Mesothelial cell of epicardium (in vitro differentiated cells): ENCODE measurements around the gene CRYBA1. TPM values are rescaled to one million over a fixed set of nuclear protein-coding genes. Genes with fewer than 3 reads are reported as not detected.
A peak's percentile ranks its signal among the peaks of the same experiment; 100 is the strongest.

Experiments used
- DNase-seq, 2 experiments: peaks; one replicate each; pipeline ENCODE4 v3.0.0; 2021; ENCODE audit warnings: low spot score in 2 of 2; ENCODE audit not compliant: unreplicated experiment in 2 of 2
- H3K27ac Mint-ChIP-seq: 2 replicates; pipeline ENCODE4 v1.8.0; 2021; ENCODE audit warnings: mixed read lengths
- H3K27me3 Mint-ChIP-seq: 2 replicates; pipeline ENCODE4 v1.8.0; 2021; ENCODE audit warnings: low read depth, mixed read lengths
- H3K36me3 Mint-ChIP-seq: 2 replicates; pipeline ENCODE4 v1.8.0; 2021; ENCODE audit warnings: mixed read lengths
- H3K4me1 Mint-ChIP-seq: 2 replicates; pipeline ENCODE4 v1.8.0; 2021; ENCODE audit warnings: mixed read lengths
- H3K4me3 Mint-ChIP-seq: 2 replicates; pipeline ENCODE4 v1.8.0; 2021; ENCODE audit warnings: mild to moderate bottlenecking, moderate library complexity, mixed read lengths
- H3K9me3 Mint-ChIP-seq: 2 replicates; pipeline ENCODE4 v1.8.0; 2021; ENCODE audit warnings: mixed read lengths
- total RNA-seq: library from RNA; stranded (reverse); gene quantifications from 3 replicates; pipeline ENCODE4 v1.2.1, GENCODE V29; 2021
- TF ChIP-seq, protein P1 (sequence below): fragments of 200-600 bp; sonication (generic); IDR thresholded peaks from one replicate; pipeline ENCODE4 v1.5.0; 2021; ENCODE audit warnings: antibody characterized with exemption; ENCODE audit not compliant: unreplicated experiment

The CRYBA1 gene
- total RNA-seq, 1 donor from 2014 or later: not detected

DNA sequence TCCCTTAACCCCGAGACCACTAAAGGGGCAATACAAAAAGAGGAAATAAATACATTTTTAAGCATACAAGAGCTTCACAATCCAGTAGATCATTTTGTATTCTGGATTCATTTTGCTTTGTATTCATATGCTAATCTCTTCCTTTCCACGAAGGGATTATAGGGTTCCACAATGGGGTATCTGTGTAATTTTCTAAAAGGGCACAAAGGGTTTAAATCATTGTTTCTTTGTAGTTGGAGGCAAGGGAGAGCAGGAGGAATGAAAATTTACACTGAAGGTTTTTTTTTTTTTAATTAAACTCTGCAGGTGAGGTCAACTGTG, 47.9 kb downstream of the CRYBA1 start:
- TF ChIP-seq, protein P1, sequence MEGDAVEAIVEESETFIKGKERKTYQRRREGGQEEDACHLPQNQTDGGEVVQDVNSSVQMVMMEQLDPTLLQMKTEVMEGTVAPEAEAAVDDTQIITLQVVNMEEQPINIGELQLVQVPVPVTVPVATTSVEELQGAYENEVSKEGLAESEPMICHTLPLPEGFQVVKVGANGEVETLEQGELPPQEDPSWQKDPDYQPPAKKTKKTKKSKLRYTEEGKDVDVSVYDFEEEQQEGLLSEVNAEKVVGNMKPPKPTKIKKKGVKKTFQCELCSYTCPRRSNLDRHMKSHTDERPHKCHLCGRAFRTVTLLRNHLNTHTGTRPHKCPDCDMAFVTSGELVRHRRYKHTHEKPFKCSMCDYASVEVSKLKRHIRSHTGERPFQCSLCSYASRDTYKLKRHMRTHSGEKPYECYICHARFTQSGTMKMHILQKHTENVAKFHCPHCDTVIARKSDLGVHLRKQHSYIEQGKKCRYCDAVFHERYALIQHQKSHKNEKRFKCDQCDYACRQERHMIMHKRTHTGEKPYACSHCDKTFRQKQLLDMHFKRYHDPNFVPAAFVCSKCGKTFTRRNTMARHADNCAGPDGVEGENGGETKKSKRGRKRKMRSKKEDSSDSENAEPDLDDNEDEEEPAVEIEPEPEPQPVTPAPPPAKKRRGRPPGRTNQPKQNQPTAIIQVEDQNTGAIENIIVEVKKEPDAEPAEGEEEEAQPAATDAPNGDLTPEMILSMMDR: no peak
- H3K9me3 Mint-ChIP-seq: no peaks in the 10 kb centered on the region
- H3K36me3 Mint-ChIP-seq: peaks cover 2% of the 10 kb centered on the region
- H3K27me3 Mint-ChIP-seq: no peaks in the 10 kb centered on the region
- peaks cover 27% of the 10 kb centered on the region for H3K4me1 Mint-ChIP-seq
- H3K4me3 Mint-ChIP-seq: peak overlapping the region; percentile 100
- no peak for DNase-seq
- peak overlapping the region; percentile 99 for H3K27ac Mint-ChIP-seq

DNA sequence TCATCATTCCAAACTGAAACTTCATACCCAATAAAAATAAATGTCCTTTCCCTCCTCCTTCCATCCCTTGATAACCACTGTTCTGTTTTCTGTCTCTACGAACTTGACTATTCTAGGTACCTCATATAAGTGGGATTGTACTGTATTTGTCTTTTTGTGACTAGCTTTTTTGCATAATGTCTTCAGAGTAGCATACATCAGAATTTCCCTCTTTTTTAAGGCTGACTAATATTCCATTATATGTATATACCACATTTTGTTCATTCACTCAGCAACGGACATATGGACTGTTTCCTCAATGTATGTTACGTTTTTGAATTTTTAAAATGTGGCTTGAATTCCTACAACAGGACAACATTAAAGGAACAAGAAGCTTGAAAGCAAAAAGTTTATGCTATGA, 48.8 kb downstream of the CRYBA1 start:
- peak overlapping the region; percentile 58 for H3K27ac Mint-ChIP-seq
- TF ChIP-seq, protein P1: no peak
- H3K4me3 Mint-ChIP-seq: peak overlapping the region; percentile 28
- DNase-seq: no peak
- no peaks in the 10 kb centered on the region for H3K36me3 Mint-ChIP-seq
- peaks cover 24% of the 10 kb centered on the region for H3K4me1 Mint-ChIP-seq
- no peaks in the 10 kb centered on the region for H3K9me3 Mint-ChIP-seq
- H3K27me3 Mint-ChIP-seq: no peaks in the 10 kb centered on the region

DNA sequence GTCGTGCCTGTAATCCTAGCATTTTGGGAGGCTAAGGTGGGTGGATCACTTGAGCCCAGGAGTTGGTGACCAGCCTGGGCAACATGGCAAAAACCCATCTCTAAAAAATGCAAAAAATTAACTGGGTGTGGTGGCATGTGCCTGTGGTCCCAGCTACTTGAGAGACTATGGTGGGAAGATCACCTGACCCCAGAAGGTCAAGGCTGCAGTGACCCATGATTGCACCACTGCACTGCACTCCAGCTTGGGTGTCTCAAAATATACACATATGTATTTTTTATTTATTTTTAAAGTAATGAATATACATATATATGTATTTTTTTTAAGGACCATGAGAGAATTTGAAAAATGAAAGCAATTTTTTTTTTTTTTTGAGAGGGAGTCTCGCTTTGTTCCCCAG, 52.4 kb downstream of the CRYBA1 start:
- no peaks in the 10 kb centered on the region for H3K9me3 Mint-ChIP-seq
- H3K27me3 Mint-ChIP-seq: no peaks in the 10 kb centered on the region
- peaks cover 10% of the 10 kb centered on the region for H3K4me1 Mint-ChIP-seq
- no peak overlapping the region for H3K27ac Mint-ChIP-seq
- TF ChIP-seq, protein P1: no peak
- no peak for DNase-seq
- no peak overlapping the region for H3K4me3 Mint-ChIP-seq
- no peaks in the 10 kb centered on the region for H3K36me3 Mint-ChIP-seq

DNA sequence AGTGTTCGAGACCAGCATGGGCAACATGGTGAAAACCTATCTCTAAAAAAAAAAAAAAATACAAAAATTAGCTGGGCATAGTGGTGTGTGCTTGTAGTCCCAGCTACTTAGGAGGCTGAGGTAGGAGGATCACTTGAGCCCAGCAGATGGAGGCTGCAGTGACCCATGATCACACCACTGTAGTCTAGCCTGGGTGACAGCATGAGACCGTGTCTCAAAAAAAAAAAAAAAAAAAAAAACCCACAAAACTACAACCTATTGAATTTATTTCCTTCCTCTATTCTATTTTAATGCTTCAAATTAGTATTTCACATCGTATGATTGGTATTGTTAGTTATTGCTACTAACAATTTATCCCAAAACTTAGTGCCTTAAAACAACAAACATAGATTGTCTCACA, 56.7 kb downstream of the CRYBA1 start:
- TF ChIP-seq, protein P1: no peak
- no peak overlapping the region for H3K27ac Mint-ChIP-seq

More for the DNA sequence above, 56.7 kb downstream of the CRYBA1 start:
- Mint-ChIP-seq H3K4me3 (no peak overlapping the region), H3K9me3 (no peaks in the 10 kb centered on the region), H3K4me1 (no peaks in the 10 kb centered on the region), H3K27me3 (no peaks in the 10 kb centered on the region), H3K36me3 (no peaks in the 10 kb centered on the region)
- no peak for DNase-seq

Other genes with a start within 250 kb of the CRYBA1 start
- not detected in 3 replicates for gene SEZ6, start 240.8 kb upstream of the CRYBA1 start, total RNA-seq
- 4.1 to 5.0 TPM (median 4.4 TPM) in 3 replicates for gene PIPOX, start 203.7 kb upstream of the CRYBA1 start, total RNA-seq
- 55.0 to 58.4 TPM (median 56.8 TPM) in 3 replicates for gene MYO18A, start 66.5 kb upstream of the CRYBA1 start, total RNA-seq
- 59.8 to 72.7 TPM (median 62.3 TPM) in 3 replicates for gene NUFIP2, start 47.3 kb downstream of the CRYBA1 start, total RNA-seq
- gene TAOK1, start 143.5 kb downstream of the CRYBA1 start, total RNA-seq: 84.7 to 92.1 TPM (median 86.7 TPM) in 3 replicates